Mesenteric fat pad (tissue), 1 donor: ENCODE measurements around the gene WSB2. TPM values are rescaled to one million over a fixed set of nuclear protein-coding genes. Genes with fewer than 3 reads are reported as not detected.

Source experiments
- DNase-seq: peaks from one replicate; pipeline ENCODE4 v3.0.0-alpha.2; 2020; ENCODE audit warnings: low spot score
- long read RNA-seq: library from polyadenylated mRNA; unstranded; transcript quantifications from one replicate; pipeline ENCODE4 v2.0.0, GENCODE V29; 2020
- total RNA-seq: library from RNA; stranded (reverse); fragmentation: NEBNext Ultra II Directional; extraction: Animal tissue kit (Norgen Biotek cat#: 25700); gene quantifications from one replicate; pipeline ENCODE4 v1.2.1, GENCODE V29; 2021
- donor health status: DM: yes; HTN: yes; CAD: no.

The WSB2 gene
- total RNA-seq = 122 TPM
- long read RNA-seq, transcript WSB2-201 (9 exons, 2,646 nt) = major isoform, 17 of 86 reads
- long read RNA-seq, partial matches to known transcripts = 57 of 86 reads
- long read RNA-seq, other reads (novel, unspliced or antisense) = 8 of 86 reads

DNA sequence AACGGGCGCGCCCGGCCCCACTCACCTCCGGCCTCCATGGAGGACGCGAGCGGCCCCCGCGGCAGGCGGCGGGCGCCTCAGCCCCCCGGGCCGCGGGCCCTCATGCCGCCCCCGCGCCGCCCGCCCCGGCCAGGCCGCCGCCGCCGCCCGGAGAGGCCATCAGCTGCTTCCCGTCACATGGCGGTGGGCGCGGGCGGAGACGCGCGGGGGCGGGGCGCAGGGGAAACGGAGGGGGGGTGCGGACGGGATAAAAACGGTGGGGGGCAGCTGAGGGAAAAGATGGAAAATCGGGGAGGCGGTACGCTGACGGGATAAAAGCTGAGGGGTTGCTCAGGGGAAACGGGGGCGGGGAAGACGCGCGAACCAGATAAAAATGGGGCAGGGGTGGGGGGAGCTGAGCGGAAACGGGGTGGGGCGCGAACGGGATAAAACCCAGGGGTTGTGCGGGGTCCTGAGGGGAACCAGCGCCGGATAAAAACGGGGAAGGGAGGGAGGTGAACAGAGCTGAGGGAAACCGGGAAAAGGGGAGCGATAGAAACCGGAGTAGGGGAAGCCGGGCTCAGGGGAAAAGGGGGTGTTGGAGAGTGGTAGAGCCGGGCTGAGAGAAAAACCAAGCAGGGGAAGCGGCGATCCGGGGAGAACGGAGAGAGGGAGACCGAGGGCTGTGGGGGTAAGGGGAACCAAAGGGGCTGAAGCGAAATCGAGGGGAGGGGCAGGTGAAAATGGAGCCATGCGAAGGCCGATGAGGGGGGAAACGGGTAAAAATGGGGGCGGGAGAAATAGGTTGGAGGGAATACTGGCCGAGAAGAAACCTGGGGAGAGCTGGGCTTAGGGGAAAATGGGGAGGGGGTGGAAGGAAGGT lies at the start of gene WSB2:
Gene WSB2, minus strand, starts transcription at position 169 of the 862 bp plus-strand sequence. Its CDS starts 131 bp downstream, at position 38.
- peak; percentile 93 for DNase-seq

DNA sequence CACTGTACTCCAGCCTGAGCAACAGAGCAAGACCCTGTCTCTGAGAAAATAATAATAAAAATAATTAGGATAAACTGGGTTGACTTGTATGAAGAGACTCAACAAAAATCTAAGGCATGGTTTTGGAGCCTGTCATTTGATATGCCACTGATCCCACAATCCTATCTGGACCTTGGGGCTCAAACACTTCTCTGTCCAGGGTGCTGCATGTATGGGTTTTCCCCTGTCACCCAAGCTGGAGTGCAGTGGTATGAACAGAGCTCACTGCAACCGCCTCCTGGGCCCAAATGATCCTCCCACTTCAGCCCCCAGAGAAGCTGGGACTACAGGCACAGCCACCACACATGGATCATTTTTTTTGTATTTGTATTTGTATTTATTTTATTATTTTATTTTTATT lies 48.1 kb upstream of the WSB2 start:
- DNase-seq = no peak

- no peak for DNase-seq
Observed at GRCh38 chr12:118107694-118108093, 46.7 kb upstream of the WSB2 start.

DNA sequence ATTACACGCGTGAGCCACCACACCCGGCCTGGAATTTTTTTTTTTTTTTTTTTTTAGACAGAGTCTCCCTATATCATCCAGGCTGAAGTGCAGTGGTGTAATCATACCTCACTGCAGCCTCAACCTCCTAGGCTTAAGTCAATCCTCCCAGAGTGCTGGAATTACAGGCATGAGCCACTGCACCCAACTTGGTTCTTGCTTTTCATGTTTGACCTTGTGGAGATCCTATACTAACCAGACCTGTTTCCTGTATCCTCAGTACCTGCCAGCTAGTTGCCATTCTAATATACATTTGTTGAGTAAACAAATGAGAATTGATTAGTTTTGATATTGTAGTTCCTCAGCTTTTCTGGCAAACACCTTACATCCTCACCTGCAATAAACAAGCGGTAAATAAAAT lies 46.0 kb upstream of the WSB2 start:
- DNase-seq = no peak

DNA sequence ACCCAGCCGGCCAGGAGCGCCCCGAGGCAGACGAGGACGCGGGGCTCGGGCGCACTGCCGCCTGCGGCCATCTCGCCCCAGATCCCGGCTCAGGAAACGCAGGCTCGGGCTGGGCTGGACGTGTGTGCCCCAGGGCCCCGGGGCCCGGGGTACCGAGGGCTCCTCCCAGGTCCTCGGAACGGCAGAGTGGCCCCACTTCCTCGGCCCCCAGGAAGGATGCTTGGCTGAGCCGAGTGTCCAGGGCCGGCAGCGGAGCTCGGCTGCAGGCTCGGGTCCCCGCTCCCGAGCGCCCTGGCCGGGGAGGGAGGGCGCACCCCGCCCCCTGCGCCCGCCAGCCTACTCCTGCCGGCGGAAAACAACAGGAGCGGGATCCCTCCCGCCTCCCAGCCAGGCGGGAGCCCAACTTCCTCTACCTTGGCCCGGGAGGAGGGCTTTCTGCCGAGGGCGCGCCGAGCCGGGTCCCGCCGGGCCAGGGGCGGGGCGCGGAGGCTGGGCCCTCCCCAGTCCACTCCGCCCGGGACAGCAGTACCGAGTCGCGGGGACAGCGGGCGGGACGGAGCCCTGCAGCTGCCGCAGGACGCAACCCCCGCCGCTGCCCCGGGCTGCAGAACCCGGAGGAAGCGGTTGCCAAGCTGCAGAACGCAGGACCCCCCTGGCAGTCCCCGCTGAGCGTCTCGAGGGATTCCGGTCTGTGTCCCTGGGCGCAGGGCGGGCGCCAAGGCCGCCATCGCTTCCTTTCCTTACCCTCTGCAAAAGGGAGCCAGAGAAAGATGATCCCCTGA lies 42.8 kb upstream of the WSB2 start, which contains the start of gene VSIG10:
Gene VSIG10, minus strand, starts transcription at position 411 of the 782 bp plus-strand sequence. Its CDS starts 340 bp downstream, at position 71.
- DNase-seq = peak; percentile 92

GRCh38 chr12:118103201-118103600 lies 42.2 kb upstream of the WSB2 start:
- DNase-seq = no peak

DNA sequence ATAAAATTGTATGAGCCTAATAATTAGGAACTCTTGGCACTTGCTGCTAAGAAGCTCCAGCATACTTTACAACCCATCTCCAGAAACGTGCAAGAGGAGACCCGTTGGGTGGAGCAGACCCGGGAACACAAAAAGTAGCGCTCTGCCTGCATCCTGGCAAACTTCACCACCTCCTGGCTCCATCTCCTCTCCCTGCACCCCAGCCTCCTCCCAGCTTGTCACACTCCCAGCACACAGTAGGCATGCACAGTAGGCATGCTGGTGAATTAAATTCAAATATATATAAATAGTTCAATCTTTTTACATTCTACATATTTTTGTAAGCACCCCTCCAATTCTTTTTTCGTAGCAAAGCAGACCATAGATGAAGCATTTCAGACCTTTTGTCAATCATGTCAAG lies 41.6 kb upstream of the WSB2 start:
- DNase-seq = no peak

- DNase-seq = no peak
Observed at GRCh38 chr12:118102070-118102469, 41.1 kb upstream of the WSB2 start.

- no peak for DNase-seq
Observed at GRCh38 chr12:118101051-118101450, 40.1 kb upstream of the WSB2 start.

DNA sequence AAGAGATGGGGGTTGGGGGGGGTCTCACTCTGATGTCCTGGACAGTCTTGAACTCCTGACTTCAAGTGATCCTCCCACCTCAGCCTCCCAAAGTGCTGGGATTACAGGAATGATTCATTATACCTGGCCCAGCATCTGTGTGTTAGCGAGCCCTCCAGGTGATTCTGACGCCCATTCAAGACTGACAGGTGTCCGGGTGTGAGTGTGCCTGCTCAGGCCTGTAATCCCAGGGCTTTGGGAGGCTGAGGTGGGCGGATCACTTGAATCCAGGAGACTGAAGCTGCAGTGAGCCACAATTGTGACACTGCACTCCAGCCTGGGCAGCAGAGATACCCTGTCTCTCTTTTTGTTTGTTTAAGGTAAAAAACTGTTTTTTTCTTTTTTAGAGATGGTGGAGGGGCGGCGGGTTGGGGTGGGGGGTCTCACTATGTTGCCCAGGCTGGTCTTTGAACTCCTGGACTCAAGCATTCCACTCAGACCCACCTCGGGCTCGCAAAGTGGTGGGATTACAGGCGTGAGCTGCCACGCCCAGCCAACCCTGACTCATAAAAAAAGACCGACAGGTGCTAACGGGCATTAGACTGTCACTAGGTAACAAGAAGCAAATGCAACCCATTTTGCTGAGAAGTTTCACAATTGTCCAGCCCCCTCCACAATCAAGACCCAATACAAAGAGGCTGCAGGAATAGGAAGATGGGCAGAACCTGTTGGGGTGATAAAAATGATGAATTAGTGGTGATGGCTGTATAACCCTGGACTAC lies 38.1 kb upstream of the WSB2 start:
- no peak for DNase-seq

DNA sequence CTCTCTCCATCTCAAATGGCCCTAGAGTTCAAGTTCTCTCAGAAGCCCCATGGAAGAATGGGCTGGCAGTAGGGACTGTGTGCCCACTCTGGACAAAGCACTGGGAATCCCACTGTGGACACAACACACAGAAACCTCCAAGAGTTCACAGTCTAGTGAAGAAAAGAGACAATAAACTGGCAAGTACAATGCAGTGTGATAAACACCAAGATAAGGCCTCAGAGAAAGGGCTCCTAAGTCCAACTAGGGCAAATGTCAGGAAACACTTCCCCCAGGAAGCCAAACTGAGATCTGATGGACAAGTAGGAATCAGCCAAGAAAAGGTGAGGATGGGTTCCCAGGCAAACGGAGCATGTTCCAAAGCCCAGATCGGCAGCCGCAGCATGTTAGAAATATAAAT lies 37.4 kb upstream of the WSB2 start:
- no peak for DNase-seq

DNA sequence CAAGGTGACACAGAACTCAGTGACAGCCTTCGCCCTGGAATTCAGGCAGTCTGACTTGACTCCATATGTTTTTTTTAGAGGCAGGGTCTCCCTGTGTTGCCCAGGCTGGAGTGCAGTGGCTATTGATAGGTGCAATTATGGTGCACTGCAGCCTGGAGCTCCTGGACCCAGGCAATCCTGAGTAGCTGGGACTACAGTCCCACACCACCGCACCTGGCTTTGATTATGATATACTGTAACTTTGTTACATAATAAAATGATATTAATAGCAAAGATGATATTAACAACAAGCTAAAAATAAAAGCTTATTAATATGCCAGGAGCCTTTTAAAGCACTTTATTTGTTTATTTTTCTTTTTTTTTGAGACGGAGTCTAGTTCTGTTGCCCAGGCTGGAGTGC lies 33.1 kb upstream of the WSB2 start:
- DNase-seq = no peak

DNA sequence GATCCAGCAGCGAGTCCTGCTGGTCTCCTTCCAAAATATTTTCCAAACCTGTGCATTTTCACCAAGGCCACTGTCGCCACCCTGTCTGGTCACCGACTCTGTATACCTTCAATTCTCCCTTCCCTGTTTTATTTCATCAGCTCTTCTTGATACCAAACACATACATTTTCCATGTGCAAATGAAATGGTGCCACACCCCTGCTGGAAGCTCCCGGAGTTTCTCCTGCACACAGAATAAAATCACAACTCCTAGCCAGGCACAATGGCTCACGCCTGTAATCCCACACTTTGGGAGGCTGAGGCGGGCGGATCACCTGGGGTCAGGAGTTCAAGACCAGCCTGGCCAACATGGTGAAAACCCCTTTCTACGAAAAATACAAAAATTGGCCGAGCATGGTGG lies 28.8 kb upstream of the WSB2 start:
- DNase-seq = no peak

GRCh38 chr12:118082161-118082560 lies 21.2 kb upstream of the WSB2 start:
- DNase-seq = peak; percentile 74

- peak; percentile 57 for DNase-seq
Observed at GRCh38 chr12:118081521-118081920, 20.5 kb upstream of the WSB2 start.

DNA sequence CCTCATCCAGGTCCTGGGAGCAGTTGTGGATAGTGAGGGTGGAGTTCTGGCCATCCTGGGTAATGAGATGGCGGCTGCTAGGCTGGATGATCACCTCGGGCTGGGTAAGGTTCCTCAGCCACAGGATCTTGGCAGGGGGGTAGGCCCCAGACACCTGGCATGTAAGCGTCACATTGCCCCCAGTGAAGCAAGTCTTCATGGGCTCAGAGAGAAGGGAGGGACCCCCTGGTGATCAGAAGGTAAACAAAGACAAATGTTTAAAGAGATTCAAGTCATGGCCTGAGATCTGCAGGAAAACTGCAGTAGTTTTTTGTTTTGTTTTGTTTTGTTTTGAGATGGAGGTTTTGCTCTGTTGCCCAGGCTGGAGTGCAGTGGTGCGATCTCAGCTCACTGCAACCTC lies 12.8 kb upstream of the WSB2 start:
- no peak for DNase-seq

- DNase-seq = no peak
Observed at GRCh38 chr12:118070650-118071049, 9.7 kb upstream of the WSB2 start.

DNA sequence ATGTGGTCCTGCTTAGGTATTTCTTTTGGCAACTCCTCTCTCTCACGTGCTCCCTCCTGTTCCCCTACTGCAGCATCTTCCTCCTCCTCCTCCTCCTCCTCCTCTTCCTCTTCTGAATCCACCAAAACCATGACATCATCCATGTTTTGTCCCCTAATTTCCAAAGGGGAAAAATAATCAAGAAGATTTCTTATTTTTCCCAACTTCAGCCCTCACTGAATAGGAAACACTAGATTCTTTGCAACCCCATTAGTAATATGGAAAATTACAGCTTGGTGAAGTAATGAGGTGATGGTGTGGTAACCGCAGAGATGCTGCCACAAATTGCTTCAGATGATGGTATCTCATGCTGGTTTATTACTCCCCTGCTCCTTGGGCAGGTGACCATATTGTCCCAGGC lies 7.5 kb upstream of the WSB2 start:
- no peak for DNase-seq

DNA sequence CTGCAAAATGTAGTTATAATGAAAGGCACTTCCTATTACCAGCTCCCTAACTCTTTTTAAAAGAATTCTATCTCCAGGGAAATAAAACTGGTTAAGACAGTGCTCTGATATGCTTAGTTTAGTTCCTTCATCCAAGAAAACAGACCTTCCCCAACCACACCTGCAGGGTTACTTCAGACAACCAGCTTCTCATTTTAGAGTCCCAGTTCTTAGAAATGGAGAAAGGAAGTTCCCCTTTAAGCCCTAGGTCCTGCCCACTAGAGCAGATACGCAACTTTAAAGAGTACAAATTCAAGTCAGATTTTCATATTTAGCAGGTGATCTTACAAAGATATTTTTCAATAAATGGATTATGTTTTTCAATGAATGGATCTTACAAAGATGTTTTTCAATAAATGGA lies 4.4 kb upstream of the WSB2 start:
- no peak for DNase-seq

- no peak for DNase-seq
Observed at GRCh38 chr12:118064608-118065007, 3.6 kb upstream of the WSB2 start.
